ENCODE measurements around the gene FXYD1. TPM values are rescaled to one million over a fixed set of nuclear protein-coding genes. Genes with fewer than 3 reads are reported as not detected.

FXYD1 gene
- total and polyA plus RNA-seq, 12 donors, result 251 to 819 (median 578) TPM

DNA sequence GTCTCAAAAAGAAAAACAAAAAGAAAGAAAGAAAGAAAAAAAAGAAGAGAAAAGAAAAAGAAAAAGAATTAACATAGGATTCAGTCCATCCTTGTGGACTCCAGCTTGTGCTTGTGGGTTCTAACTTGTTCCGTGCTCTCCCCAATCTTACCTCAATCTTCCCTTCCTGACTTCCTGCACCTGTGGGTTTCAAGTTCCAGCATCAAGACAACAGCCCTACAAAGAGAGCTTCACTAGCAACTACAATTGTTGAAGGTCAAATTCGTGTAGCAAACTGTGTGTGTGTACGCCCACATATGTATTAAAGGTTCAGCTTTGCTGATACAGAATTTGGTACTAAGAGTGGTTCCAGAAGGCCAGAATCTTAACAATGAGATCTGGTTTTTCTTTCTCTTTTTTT lies 41.2 kb downstream of the FXYD1 start:
- no peak for ATAC-seq
- Histone ChIP-seq H3K36me3 (no peaks in the 10 kb centered on the region), H3K27me3 (peaks cover 0 to 13% (median 0%) of the 10 kb centered on the region in 7 donors), H3K4me1 (no peaks in the 10 kb centered on the region), H3K27ac (no peak overlapping the region), H3K9me3 (peaks cover 0 to 22% (median 7%) of the 10 kb centered on the region in 11 donors), H3K4me3 (no peak overlapping the region)
- WGBS, 2 donors, result 83 to 91% methylated on average over 3 of the region's 3 CpGs
- intact Hi-C loops (cut with DNase I), result no loop called here
- TF ChIP-seq, protein P1, sequence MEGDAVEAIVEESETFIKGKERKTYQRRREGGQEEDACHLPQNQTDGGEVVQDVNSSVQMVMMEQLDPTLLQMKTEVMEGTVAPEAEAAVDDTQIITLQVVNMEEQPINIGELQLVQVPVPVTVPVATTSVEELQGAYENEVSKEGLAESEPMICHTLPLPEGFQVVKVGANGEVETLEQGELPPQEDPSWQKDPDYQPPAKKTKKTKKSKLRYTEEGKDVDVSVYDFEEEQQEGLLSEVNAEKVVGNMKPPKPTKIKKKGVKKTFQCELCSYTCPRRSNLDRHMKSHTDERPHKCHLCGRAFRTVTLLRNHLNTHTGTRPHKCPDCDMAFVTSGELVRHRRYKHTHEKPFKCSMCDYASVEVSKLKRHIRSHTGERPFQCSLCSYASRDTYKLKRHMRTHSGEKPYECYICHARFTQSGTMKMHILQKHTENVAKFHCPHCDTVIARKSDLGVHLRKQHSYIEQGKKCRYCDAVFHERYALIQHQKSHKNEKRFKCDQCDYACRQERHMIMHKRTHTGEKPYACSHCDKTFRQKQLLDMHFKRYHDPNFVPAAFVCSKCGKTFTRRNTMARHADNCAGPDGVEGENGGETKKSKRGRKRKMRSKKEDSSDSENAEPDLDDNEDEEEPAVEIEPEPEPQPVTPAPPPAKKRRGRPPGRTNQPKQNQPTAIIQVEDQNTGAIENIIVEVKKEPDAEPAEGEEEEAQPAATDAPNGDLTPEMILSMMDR (IDR thresholded peaks at IDR 0.05), result no peak
- DNase-seq, result no peak

DNA sequence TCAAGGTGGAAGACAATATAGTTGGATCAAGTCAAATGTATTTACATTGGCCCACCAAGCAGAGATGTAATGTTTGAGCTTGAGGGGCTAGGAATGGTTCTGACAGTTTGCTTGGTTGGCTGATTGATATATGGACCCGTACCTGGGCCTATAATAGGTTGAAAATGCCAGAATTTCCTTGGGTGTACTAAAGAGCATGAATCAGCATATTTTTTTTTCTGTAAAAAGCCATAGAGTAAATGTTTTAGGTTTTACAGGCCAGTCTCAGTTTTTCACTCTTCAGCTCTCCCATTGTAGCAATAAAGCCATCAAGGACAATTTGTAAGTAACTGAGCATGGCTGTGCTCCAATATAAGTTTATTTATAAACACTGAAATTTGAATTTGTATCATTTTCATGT lies 42.8 kb downstream of the FXYD1 start:
- Histone ChIP-seq H3K4me3 (no peak overlapping the region), H3K27me3 (peaks cover 0 to 13% (median 0%) of the 10 kb centered on the region in 7 donors), H3K9me3 (peaks cover 0 to 24% (median 7%) of the 10 kb centered on the region in 11 donors), H3K4me1 (no peaks in the 10 kb centered on the region), H3K27ac (no peak overlapping the region), H3K36me3 (no peaks in the 10 kb centered on the region)
- TF ChIP-seq, protein P1 (IDR thresholded peaks at IDR 0.05), result no peak
- ATAC-seq (no peak), DNase-seq (no peak)
- 86 to 89% methylated on average over 1 of the region's 1 CpG for WGBS, 2 donors
- intact Hi-C loops (cut with DNase I), result no loop called here

DNA sequence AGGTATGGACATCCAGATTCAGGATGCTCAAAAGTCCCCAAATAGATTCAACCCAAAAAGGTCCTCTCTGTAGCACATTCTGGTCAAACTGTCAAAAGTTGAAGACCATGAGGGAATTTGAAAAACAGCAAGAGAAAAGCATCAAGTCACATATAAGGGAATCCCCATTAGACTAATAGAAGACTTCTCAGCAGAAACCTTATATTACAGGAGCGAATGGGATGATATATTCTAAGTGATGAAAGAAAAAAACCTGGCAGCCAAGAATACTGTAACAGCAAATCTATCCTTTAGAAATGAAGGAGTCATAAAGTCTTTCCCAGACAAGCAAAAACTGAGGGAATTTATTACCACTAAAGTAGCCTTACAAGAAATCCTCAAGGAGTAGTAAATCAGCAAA lies 45.6 kb downstream of the FXYD1 start:
- Histone ChIP-seq H3K9me3 (peaks cover 0 to 24% (median 7%) of the 10 kb centered on the region in 11 donors), H3K36me3 (no peaks in the 10 kb centered on the region), H3K4me3 (no peak overlapping the region), H3K27me3 (peaks cover 0 to 3% (median 0%) of the 10 kb centered on the region in 7 donors), H3K4me1 (no peaks in the 10 kb centered on the region), H3K27ac (no peak overlapping the region)
- ATAC-seq (no peak), DNase-seq (no peak)
- intact Hi-C loops (cut with DNase I), result no loop called here
- TF ChIP-seq, protein P1 (IDR thresholded peaks at IDR 0.05), result no peak
- WGBS, 2 donors, result 88 to 89% methylated on average over 1 of the region's 1 CpG

DNA sequence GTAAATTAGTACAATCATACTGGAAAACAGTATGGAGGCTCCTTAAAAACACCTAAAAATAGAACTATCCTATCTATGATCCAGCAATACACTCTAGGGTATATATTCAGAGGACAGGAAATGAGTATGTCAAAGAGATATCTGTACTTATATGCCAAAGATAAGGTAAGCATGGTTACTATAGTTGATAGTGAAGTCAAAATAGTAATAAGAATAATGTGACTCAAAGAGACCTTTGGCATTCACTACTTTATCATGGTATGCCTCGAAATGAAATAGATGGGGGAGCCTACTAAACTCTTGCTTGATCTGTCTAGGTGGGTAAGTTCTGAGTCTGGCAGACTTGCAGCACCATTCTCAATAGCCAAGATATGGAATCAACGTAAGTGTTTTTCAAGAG lies 46.3 kb downstream of the FXYD1 start:
- no peaks in the 10 kb centered on the region for H3K4me1 ChIP-seq
- no peaks in the 10 kb centered on the region for H3K36me3 ChIP-seq
- DNase-seq (no peak), ATAC-seq (no peak)
- no peak overlapping the region for H3K27ac ChIP-seq
- H3K9me3 ChIP-seq, result peaks cover 0 to 24% (median 7%) of the 10 kb centered on the region in 11 donors
- no peak overlapping the region for H3K4me3 ChIP-seq
- TF ChIP-seq, protein P1 (IDR thresholded peaks at IDR 0.05), result no peak
- H3K27me3 ChIP-seq, result no peaks in the 10 kb centered on the region
- intact Hi-C loops (cut with DNase I), result no loop called here
- 78 to 82% methylated on average over 2 of the region's 2 CpGs for WGBS, 2 donors

Other genes starting within 250 kb of the FXYD1 start
- 1 to 10 TPM; 1.6 to 4.5 (median 2.6) TPM for gene ZNF30, start 211.9 kb upstream of the FXYD1 start, total RNA-seq
- 1 to 10 TPM; 1.4 to 4.1 TPM for gene ZNF30, start 211.9 kb upstream of the FXYD1 start, polyA plus RNA-seq
- gene ZNF792, start 174.6 kb upstream of the FXYD1 start, total RNA-seq, result 1 to 10 TPM; 2.0 to 5.9 (median 4.0) TPM
- 1 to 10 TPM; 1.6 to 1.7 TPM for gene ZNF792, start 174.6 kb upstream of the FXYD1 start, polyA plus RNA-seq
- 10 to 100 TPM; 19.5 to 49.4 (median 30.3) TPM for gene GRAMD1A, start 138.5 kb upstream of the FXYD1 start, total RNA-seq
- 10 to 100 TPM; 38.7 to 40.9 TPM for gene GRAMD1A, start 138.5 kb upstream of the FXYD1 start, polyA plus RNA-seq
- 10 to 100 TPM; 33.1 to 70.5 (median 41.5) TPM for gene SCN1B, start 108.4 kb upstream of the FXYD1 start, total RNA-seq
- gene SCN1B, start 108.4 kb upstream of the FXYD1 start, polyA plus RNA-seq, result 10 to 100 TPM; 24.5 to 60.5 TPM
- 10 to 100 TPM in 1 of 10 donors, 1 to 10 TPM in 9; 2.8 to 13.1 (median 4.8) TPM for gene HPN, start 97.1 kb upstream of the FXYD1 start, total RNA-seq
- gene HPN, start 97.1 kb upstream of the FXYD1 start, polyA plus RNA-seq, result 1 to 10 TPM; 1.4 to 3.5 TPM
- gene FXYD3, start 23.0 kb upstream of the FXYD1 start, total RNA-seq, result 1 to 10 TPM in 3 of 10 donors, under 1 TPM in 4, not detected in 3; 0.51 to 2.1 (median 0.74) TPM
- gene FXYD3, start 23.0 kb upstream of the FXYD1 start, polyA plus RNA-seq, result 1 to 10 TPM in 1 of 2 donors, under 1 TPM in 1; 0.78 to 2.7 TPM
- 10 to 100 TPM in 2 of 10 donors, 1 to 10 TPM in 8; 4.3 to 12.5 (median 7.5) TPM for gene LGI4, start 3.8 kb upstream of the FXYD1 start, total RNA-seq
- 10 to 100 TPM in 1 of 2 donors, 1 to 10 TPM in 1; 8.9 to 30.0 TPM for gene LGI4, start 3.8 kb upstream of the FXYD1 start, polyA plus RNA-seq
- under 1 TPM in 3 of 10 donors, not detected in 7; 0.28 to 0.37 (median 0.30) TPM for gene FXYD7, start 4.4 kb downstream of the FXYD1 start, total RNA-seq
- under 1 TPM in 1 of 2 donors, not detected in 1; 0.10 TPM for gene FXYD7, start 4.4 kb downstream of the FXYD1 start, polyA plus RNA-seq
- gene FXYD5, start 15.9 kb downstream of the FXYD1 start, total RNA-seq, result 10 to 100 TPM; 13.9 to 36.6 (median 18.1) TPM
- 10 to 100 TPM; 48.3 to 67.4 TPM for gene FXYD5, start 15.9 kb downstream of the FXYD1 start, polyA plus RNA-seq
- gene FAM187B, start 89.9 kb downstream of the FXYD1 start, total RNA-seq, result under 1 TPM in 1 of 10 donors, not detected in 9; 0.48 TPM
- gene FAM187B, start 89.9 kb downstream of the FXYD1 start, polyA plus RNA-seq, result not detected
- gene LSR, start 110.2 kb downstream of the FXYD1 start, total RNA-seq, result 1 to 10 TPM; 3.2 to 8.7 (median 5.2) TPM
- gene LSR, start 110.2 kb downstream of the FXYD1 start, polyA plus RNA-seq, result 10 to 100 TPM; 10.2 to 10.4 TPM
- 100 to 1,000 TPM; 134 to 185 (median 151) TPM for gene USF2, start 130.1 kb downstream of the FXYD1 start, total RNA-seq
- gene USF2, start 130.1 kb downstream of the FXYD1 start, polyA plus RNA-seq, result 100 to 1,000 TPM; 125 to 171 TPM
- 1 to 10 TPM in 1 of 10 donors, under 1 TPM in 1, not detected in 8; 0.44 to 3.9 TPM for gene HAMP, start 143.7 kb downstream of the FXYD1 start, total RNA-seq
- 10 to 100 TPM in 1 of 2 donors, not detected in 1; 13.7 TPM for gene HAMP, start 143.7 kb downstream of the FXYD1 start, polyA plus RNA-seq
- under 1 TPM in 1 of 10 donors, not detected in 9; 0.39 TPM for gene MAG, start 153.3 kb downstream of the FXYD1 start, total RNA-seq
- gene MAG, start 153.3 kb downstream of the FXYD1 start, polyA plus RNA-seq, result under 1 TPM in 1 of 2 donors, not detected in 1; 0.04 TPM
- 1 to 10 TPM in 1 of 10 donors, under 1 TPM in 7, not detected in 2; 0.22 to 1.6 (median 0.49) TPM for gene CD22, start 190.4 kb downstream of the FXYD1 start, total RNA-seq
- under 1 TPM; 0.07 to 0.12 TPM for gene CD22, start 190.4 kb downstream of the FXYD1 start, polyA plus RNA-seq
- not detected for gene FFAR1, start 209.1 kb downstream of the FXYD1 start, total RNA-seq
- not detected for gene FFAR1, start 209.1 kb downstream of the FXYD1 start, polyA plus RNA-seq
- gene FFAR3, start 219.6 kb downstream of the FXYD1 start, total RNA-seq, result under 1 TPM in 2 of 10 donors, not detected in 8; 0.40 to 0.49 TPM
- gene FFAR3, start 219.6 kb downstream of the FXYD1 start, polyA plus RNA-seq, result under 1 TPM in 1 of 2 donors, not detected in 1; 0.09 TPM
- not detected for gene GPR42, start 232.2 kb downstream of the FXYD1 start, total RNA-seq
- gene GPR42, start 232.2 kb downstream of the FXYD1 start, polyA plus RNA-seq, result not detected

All from heart right ventricle (tissue), 16 donors.